DOHH2 (cell line): Measurements from ENCODE around the gene NT5C3A.
"Not testable (repeated sequence)": the region's sequence is repeated elsewhere in the genome, so short reads cannot be mapped to it uniquely, and the experiment has no call there.

Experiments used
- EZH2phosphoT487 ChIP-seq: fragments of 200-600 bp; sonication (generic); IDR thresholded peaks from 2 replicates; pipeline ENCODE4 v1.6.1; 2017; ENCODE audit warnings: borderline replicate concordance, mild to moderate bottlenecking, antibody characterized with exemption, low read length, moderate library complexity, mixed read lengths
- TF ChIP-seq, protein P1 (sequence below): fragments of 200-600 bp; sonication (generic); IDR thresholded peaks from one replicate; pipeline ENCODE4 v1.5.1; 2014; ENCODE audit warnings: antibody characterized with exemption, mild to moderate bottlenecking, low read depth, low read length; ENCODE audit not compliant: poor library complexity, severe bottlenecking

DNA sequence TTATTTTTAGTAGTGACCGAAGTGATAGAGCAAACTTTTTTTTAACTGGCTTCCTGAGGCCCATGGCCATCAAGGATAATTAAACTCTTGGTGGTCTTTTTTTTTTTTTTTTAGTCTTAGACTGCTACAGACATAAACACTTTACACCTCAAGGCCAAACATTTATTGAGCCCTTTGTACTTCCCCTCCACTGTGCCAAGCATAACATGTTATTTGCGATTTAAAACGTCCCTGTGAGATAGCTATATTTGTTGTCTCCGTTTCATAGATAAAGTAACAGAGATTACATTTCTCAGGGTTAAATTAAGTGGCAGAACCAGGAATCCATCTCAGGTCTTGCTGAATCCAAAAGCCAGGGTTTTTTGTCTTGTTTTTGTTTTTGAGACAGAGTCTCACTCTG lies 63.2 kb downstream of the NT5C3A start:
- TF ChIP-seq, protein P1, sequence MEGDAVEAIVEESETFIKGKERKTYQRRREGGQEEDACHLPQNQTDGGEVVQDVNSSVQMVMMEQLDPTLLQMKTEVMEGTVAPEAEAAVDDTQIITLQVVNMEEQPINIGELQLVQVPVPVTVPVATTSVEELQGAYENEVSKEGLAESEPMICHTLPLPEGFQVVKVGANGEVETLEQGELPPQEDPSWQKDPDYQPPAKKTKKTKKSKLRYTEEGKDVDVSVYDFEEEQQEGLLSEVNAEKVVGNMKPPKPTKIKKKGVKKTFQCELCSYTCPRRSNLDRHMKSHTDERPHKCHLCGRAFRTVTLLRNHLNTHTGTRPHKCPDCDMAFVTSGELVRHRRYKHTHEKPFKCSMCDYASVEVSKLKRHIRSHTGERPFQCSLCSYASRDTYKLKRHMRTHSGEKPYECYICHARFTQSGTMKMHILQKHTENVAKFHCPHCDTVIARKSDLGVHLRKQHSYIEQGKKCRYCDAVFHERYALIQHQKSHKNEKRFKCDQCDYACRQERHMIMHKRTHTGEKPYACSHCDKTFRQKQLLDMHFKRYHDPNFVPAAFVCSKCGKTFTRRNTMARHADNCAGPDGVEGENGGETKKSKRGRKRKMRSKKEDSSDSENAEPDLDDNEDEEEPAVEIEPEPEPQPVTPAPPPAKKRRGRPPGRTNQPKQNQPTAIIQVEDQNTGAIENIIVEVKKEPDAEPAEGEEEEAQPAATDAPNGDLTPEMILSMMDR: not testable (repeated sequence)
- not testable (repeated sequence) for TF ChIP-seq EZH2phosphoT487
